KMS-11 (cell line): ENCODE measurements around the gene FLNA.

Source experiments
- H2AFZ ChIP-seq: fragments of 200-600 bp; sonication (generic); 2 replicates; pipeline ENCODE4 v1.6.1; 2016; ENCODE audit warnings: antibody characterized with exemption, mixed run types, low read depth
- H3K27ac ChIP-seq: fragments of 200-600 bp; sonication (generic); 2 replicates; pipeline ENCODE4 v1.6.1; 2016; ENCODE audit warnings: mild to moderate bottlenecking, mixed run types
- H3K27me3 ChIP-seq: fragments of 200-600 bp; sonication (generic); 2 replicates; pipeline ENCODE4 v1.6.1; 2017; ENCODE audit warnings: mild to moderate bottlenecking, low read depth, mixed run types, moderate library complexity; ENCODE audit not compliant: insufficient read depth
- H3K36me3 ChIP-seq: fragments of 200-600 bp; sonication (generic); 2 replicates; pipeline ENCODE4 v1.6.1; 2017; ENCODE audit warnings: mild to moderate bottlenecking, mixed run types; ENCODE audit not compliant: insufficient read depth
- H3K4me1 ChIP-seq: fragments of 200-600 bp; sonication (generic); 2 replicates; pipeline ENCODE4 v1.6.1; 2016; ENCODE audit warnings: mild to moderate bottlenecking, low read depth, mixed run types; ENCODE audit not compliant: poor library complexity, severe bottlenecking
- H3K4me2 ChIP-seq: fragments of 200-600 bp; sonication (generic); 2 replicates; pipeline ENCODE4 v1.7.0; 2016; ENCODE audit warnings: mild to moderate bottlenecking, mixed run types
- H3K4me3 ChIP-seq: fragments of 200-600 bp; sonication (generic); IDR thresholded peaks from 2 replicates; pipeline ENCODE4 v1.6.1; 2017; ENCODE audit warnings: low read depth, low read length, mixed read lengths; ENCODE audit not compliant: insufficient read depth
- H3K79me2 ChIP-seq: fragments of 200-600 bp; sonication (generic); 2 replicates; pipeline ENCODE4 v1.6.1; 2016; ENCODE audit warnings: low read depth, mixed run types; ENCODE audit not compliant: insufficient read depth
- H3K9ac ChIP-seq: fragments of 200-600 bp; sonication (generic); 2 replicates; pipeline ENCODE4 v1.6.1; 2016; ENCODE audit warnings: mild to moderate bottlenecking, mixed run types
- H4K20me1 ChIP-seq: fragments of 200-600 bp; sonication (generic); 2 replicates; pipeline ENCODE4 v1.6.1; 2016; ENCODE audit warnings: mild to moderate bottlenecking, mixed run types; ENCODE audit not compliant: insufficient read depth
- CTCF ChIP-seq: fragments of 200-600 bp; sonication (generic); conservative IDR thresholded peaks from 2 replicates; pipeline ENCODE4 v1.6.1; 2017; ENCODE audit warnings: low read depth, mild to moderate bottlenecking, antibody characterized with exemption, low read length, moderate library complexity, mixed read lengths

The FLNA gene

GRCh38 chrX:154351183-154352011 lies 23.0 kb downstream of the FLNA start:
- no peak overlapping the region for H3K27ac ChIP-seq
- no peak overlapping the region for H2AFZ ChIP-seq
- no peak overlapping the region for H3K9ac ChIP-seq
- no peaks in the 10 kb centered on the region for H4K20me1 ChIP-seq
- peaks cover 14% of the 10 kb centered on the region for H3K4me1 ChIP-seq
- H3K4me3 ChIP-seq, result no peak overlapping the region
- no peaks in the 10 kb centered on the region for H3K27me3 ChIP-seq
- no peaks in the 10 kb centered on the region; the same call in 1 of the 2 replicates for H3K36me3 ChIP-seq
- TF ChIP-seq CTCF, result no peak
- no peaks in the 10 kb centered on the region for H3K79me2 ChIP-seq
- H3K4me2 ChIP-seq, result no peak overlapping the region

- H3K27me3 ChIP-seq, result no peaks in the 10 kb centered on the region
- H3K9ac ChIP-seq, result no peak overlapping the region
- H3K27ac ChIP-seq, result no peak overlapping the region
- no peaks in the 10 kb centered on the region for H4K20me1 ChIP-seq
- H3K4me1 ChIP-seq, result peaks cover 14% of the 10 kb centered on the region
- no peak overlapping the region for H3K4me3 ChIP-seq
- no peak overlapping the region for H3K4me2 ChIP-seq
- no peaks in the 10 kb centered on the region for H3K79me2 ChIP-seq
- no peaks in the 10 kb centered on the region; the same call in 1 of the 2 replicates for H3K36me3 ChIP-seq
- no peak for TF ChIP-seq CTCF
- no peak overlapping the region for H2AFZ ChIP-seq
Measured at GRCh38 chrX:154350429-154351182, 23.8 kb downstream of the FLNA start.

- H3K4me1 ChIP-seq, result peaks cover 14% of the 10 kb centered on the region
- no peak for TF ChIP-seq CTCF
- no peak overlapping the region for H3K27ac ChIP-seq
- no peaks in the 10 kb centered on the region for H4K20me1 ChIP-seq
- H3K27me3 ChIP-seq, result no peaks in the 10 kb centered on the region
- no peak overlapping the region for H2AFZ ChIP-seq
- H3K9ac ChIP-seq, result no peak overlapping the region
- H3K4me3 ChIP-seq, result no peak overlapping the region
- no peaks in the 10 kb centered on the region for H3K79me2 ChIP-seq
- H3K36me3 ChIP-seq, result no peaks in the 10 kb centered on the region; the same call in 1 of the 2 replicates
- no peak overlapping the region for H3K4me2 ChIP-seq
Measured at GRCh38 chrX:154349979-154350378, 24.5 kb downstream of the FLNA start.

- Histone ChIP-seq H3K4me1 (peaks cover 14% of the 10 kb centered on the region), H3K36me3 (no peaks in the 10 kb centered on the region; the same call in 1 of the 2 replicates), H4K20me1 (no peaks in the 10 kb centered on the region), H3K9ac (no peak overlapping the region), H3K27ac (no peak overlapping the region), H3K4me2 (no peak overlapping the region), H3K4me3 (no peak overlapping the region), H3K79me2 (no peaks in the 10 kb centered on the region), H2AFZ (no peak overlapping the region), H3K27me3 (no peaks in the 10 kb centered on the region)
- TF ChIP-seq CTCF, result no peak
Measured at GRCh38 chrX:154349359-154349935, 25.0 kb downstream of the FLNA start.
